ENCODE results near the gene SEC61A1. TPM values are rescaled to one million over a fixed set of nuclear protein-coding genes. Genes with fewer than 3 reads are reported as not detected.

SEC61A1 gene
- polyA plus RNA-seq, 3 donors, result 62.8 to 136 (median 114) TPM

GRCh38 chr3:128094295-128095151 lies 42.3 kb downstream of the SEC61A1 start:
- no peaks in the 10 kb centered on the region for H3K27me3 ChIP-seq (ENCODE audit: control insufficient read depth in 2 of 2, insufficient read depth in 2 of 2, low read length in 2 of 2)
- no peaks in the 10 kb centered on the region for H4K20me1 ChIP-seq (ENCODE audit: insufficient read depth, low read length)
- peaks cover 49 to 75% of the 10 kb centered on the region in 2 donors for H3K36me3 ChIP-seq (replicated peaks in 1 of 2; ENCODE audit: control insufficient read depth in 1 of 2, insufficient read depth in 2 of 2, low read length in 2 of 2)
- H3K9me3 ChIP-seq (replicated peaks in 1 of 2; ENCODE audit: control insufficient read depth in 1 of 2, insufficient read depth in 1 of 2, low read length in 2 of 2), result no peaks in the 10 kb centered on the region
- no peaks in the 10 kb centered on the region for H3K79me2 ChIP-seq (ENCODE audit: insufficient read depth, low read length)
- no peak overlapping the region for H3K4me2 ChIP-seq (replicated peaks; ENCODE audit: extremely low read depth, low read length, poor library complexity, severe bottlenecking)
- intact Hi-C loops (cut with micrococcal nuclease), result loop anchor here in 1 of 2 donors (10.0 kb wide), 3 partner anchors 230 to 510 kb away; partner anchors contain the start of gene GATA2
- TF ChIP-seq CTCF (IDR thresholded peaks at IDR 0.05), result no peak
- H3K9me3 Mint-ChIP-seq, result peaks cover 0 to 1% (median 0%) of the 10 kb centered on the region in 7 donors
- no peak overlapping the region for H3K9ac ChIP-seq (ENCODE audit: insufficient read depth, low read length, poor library complexity, severe bottlenecking)
- 100% methylated on average over 8 of the region's 13 CpGs for WGBS (ENCODE audit: insufficient coverage)
- H2AFZ ChIP-seq (ENCODE audit: insufficient read depth, low read depth, low read length, poor library complexity, severe bottlenecking), result no peak overlapping the region
- DNase-seq, result no peak
- H3K4me1 ChIP-seq (ENCODE audit: control insufficient read depth in 1 of 2, insufficient read depth in 2 of 2, low read length in 2 of 2), result no peaks in the 10 kb centered on the region
- H3K27ac ChIP-seq (ENCODE audit: low read depth in 1 of 2, low read length in 2 of 2), result no peak overlapping the region
- no peaks in the 10 kb centered on the region for H3K4me1 Mint-ChIP-seq
- H3K4me3 ChIP-seq (replicated peaks in 1 of 3; ENCODE audit: low read depth in 2 of 3, low read length in 3 of 3), result no peak overlapping the region
- no peaks in the 10 kb centered on the region for H3K27me3 Mint-ChIP-seq (ENCODE audit: low read depth in 3 of 3)
- no peak overlapping the region for H3K4me3 Mint-ChIP-seq
- H3K27ac Mint-ChIP-seq, result peak overlapping the region in 1 of 7 donors; percentile 57
- peaks cover 63 to 76% of the 10 kb centered on the region in 2 donors for H3K36me3 Mint-ChIP-seq

GRCh38 chr3:128095222-128095703 lies 43.0 kb downstream of the SEC61A1 start:
- H3K4me3 ChIP-seq (replicated peaks in 1 of 3; ENCODE audit: low read depth in 2 of 3, low read length in 3 of 3), result no peak overlapping the region
- no peaks in the 10 kb centered on the region for H3K4me1 Mint-ChIP-seq
- peaks cover 69 to 81% of the 10 kb centered on the region in 2 donors for H3K36me3 Mint-ChIP-seq
- DNase-seq, result peak; percentile 55 to 70 (median 65)
- no peaks in the 10 kb centered on the region for H3K27me3 Mint-ChIP-seq (ENCODE audit: low read depth in 3 of 3)
- no peak overlapping the region for H2AFZ ChIP-seq (ENCODE audit: insufficient read depth, low read depth, low read length, poor library complexity, severe bottlenecking)
- H3K4me1 ChIP-seq (ENCODE audit: control insufficient read depth in 1 of 2, insufficient read depth in 2 of 2, low read length in 2 of 2), result no peaks in the 10 kb centered on the region
- no peak overlapping the region for H3K4me3 Mint-ChIP-seq
- no peaks in the 10 kb centered on the region for H3K9me3 ChIP-seq (replicated peaks in 1 of 2; ENCODE audit: control insufficient read depth in 1 of 2, insufficient read depth in 1 of 2, low read length in 2 of 2)
- H3K9ac ChIP-seq (ENCODE audit: insufficient read depth, low read length, poor library complexity, severe bottlenecking), result no peak overlapping the region
- H3K27ac Mint-ChIP-seq, result no peak overlapping the region
- H3K27me3 ChIP-seq (ENCODE audit: control insufficient read depth in 2 of 2, insufficient read depth in 2 of 2, low read length in 2 of 2), result no peaks in the 10 kb centered on the region
- H3K79me2 ChIP-seq (ENCODE audit: insufficient read depth, low read length), result no peaks in the 10 kb centered on the region
- intact Hi-C loops (cut with micrococcal nuclease), result loop anchor here in 1 of 2 donors (10.0 kb wide), 3 partner anchors 230 to 510 kb away; partner anchors contain the start of gene GATA2
- H3K9me3 Mint-ChIP-seq, result peaks cover 0 to 1% (median 0%) of the 10 kb centered on the region in 7 donors
- WGBS (ENCODE audit: insufficient coverage), result 94% methylated on average over 6 of the region's 6 CpGs
- H3K4me2 ChIP-seq (replicated peaks; ENCODE audit: extremely low read depth, low read length, poor library complexity, severe bottlenecking), result no peak overlapping the region
- no peaks in the 10 kb centered on the region for H4K20me1 ChIP-seq (ENCODE audit: insufficient read depth, low read length)
- H3K36me3 ChIP-seq (replicated peaks in 1 of 2; ENCODE audit: control insufficient read depth in 1 of 2, insufficient read depth in 2 of 2, low read length in 2 of 2), result peaks cover 57 to 82% of the 10 kb centered on the region in 2 donors
- peak; percentile 90 for TF ChIP-seq CTCF (IDR thresholded peaks at IDR 0.05)
- H3K27ac ChIP-seq (ENCODE audit: low read depth in 1 of 2, low read length in 2 of 2), result no peak overlapping the region

Measured in CD14-positive monocyte (primary cell).